GF-D8 (cell line): ENCODE data around the gene STK36.

Experiments
- DNase-seq: peaks from one replicate; lab custom pipeline; 2025; lab: John Stamatoyannopoulos, UW

Gene STK36

DNA sequence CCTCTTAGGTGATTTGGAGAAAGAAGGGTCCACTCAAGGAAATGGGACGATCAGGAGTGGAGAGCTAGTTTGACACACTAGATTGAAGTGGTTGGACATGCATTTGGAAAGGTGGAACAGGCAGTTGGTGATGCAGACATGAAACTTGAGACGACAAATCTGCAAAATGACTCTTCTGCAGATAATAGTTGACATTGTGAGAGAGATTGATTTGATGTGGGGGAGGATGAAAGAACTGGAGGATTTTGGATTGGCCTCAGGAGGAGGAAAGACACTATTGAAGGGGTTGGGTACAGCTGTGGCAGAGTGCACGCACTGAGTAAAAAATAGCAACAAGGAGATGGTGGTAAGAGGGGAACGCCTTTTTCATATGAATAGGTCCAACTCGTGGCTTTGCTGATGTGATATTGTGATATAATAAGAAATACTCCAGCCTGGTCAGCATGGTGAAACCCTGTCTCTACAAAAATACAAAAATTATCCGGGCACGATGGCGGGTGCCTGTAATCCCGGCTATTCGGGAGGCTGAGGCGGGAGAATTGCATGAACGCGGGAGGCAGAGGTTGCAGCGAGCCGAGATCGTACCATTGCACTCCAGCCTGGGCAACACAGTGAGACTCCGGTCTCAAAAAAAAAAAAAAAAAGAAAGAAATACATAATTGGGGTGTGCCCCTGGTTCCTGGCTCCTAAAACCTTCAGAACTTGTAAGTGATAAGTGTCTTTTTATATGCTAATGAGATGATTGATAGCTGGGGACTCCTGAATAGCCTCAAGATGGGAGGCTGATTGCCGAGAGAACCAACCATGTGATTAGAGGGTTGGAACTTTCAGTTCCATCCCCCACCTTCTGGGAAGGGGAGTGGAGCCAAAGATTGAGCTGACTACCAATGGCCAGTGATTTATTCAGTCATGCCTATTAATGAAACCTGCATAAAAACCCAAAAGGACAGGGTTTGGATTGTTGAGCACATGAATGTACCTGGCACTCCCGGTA, 48.5 kb downstream of the STK36 start:
- no peak for DNase-seq

DNA sequence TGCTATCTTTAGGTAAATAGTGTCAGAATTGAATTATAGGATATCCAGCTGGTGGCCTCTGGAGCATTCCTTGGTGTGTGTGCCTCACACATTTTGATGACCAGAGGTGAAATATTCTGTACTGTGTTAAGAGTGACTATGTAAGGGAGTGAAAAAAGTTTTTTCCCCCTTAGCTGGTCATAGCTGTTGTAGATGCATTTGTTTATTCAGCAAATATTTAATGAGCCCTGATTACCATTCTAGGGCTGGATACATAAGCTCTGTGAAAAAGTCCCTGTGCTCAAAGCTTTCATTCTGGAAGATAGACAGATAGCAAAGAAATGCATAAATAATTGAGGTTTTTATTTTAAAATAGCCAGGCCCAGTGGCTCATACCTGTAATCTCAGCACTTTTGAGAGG, 49.6 kb downstream of the STK36 start:
- no peak for DNase-seq

DNA sequence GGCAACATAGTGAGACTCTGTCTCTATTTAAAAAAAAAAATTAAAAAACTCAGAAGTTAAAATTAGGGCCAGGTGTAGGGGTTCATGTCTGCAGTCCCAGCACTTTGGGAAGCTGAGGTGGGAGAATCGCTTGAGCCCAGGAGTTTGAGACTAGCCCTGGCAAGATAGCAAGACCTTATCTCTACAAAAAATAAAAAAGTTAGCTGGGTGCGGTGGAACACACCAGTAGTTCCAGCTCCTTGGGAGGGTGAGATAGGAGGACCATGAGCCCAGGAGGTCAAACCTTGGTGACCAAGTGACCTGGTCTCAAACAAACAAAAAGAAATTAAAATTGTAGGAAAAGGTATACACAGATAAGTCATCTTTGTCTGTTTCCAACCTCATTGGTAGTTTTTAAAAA, 50.0 kb downstream of the STK36 start:
- DNase-seq, result no peak

DNA sequence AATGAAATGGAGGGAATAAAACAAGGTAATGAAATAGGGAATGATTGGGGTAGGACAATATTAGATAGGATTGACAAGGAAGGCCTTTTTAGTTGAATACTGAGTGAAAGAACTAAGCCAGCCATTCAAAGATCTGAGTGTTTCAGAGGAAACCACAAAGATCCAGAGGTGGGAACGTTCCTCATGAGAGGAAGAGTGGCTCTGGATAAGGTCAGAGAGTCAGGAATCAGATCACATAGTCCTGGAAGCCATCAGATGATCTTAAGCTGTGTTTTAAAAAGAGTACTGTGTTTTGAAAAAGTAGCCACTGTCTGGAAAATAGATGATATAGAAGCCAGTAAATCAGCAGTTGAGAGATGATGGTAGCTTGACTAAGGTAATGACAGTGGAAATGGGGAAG, 50.5 kb downstream of the STK36 start:
- no peak for DNase-seq

- peak; percentile 46 for DNase-seq
These were observed 51.2 kb downstream of the STK36 start for GRCh38 chr2:218722876-218723785.

GRCh38 chr2:218726004-218726574, 54.2 kb downstream of the STK36 start:
- no peak for DNase-seq

DNA sequence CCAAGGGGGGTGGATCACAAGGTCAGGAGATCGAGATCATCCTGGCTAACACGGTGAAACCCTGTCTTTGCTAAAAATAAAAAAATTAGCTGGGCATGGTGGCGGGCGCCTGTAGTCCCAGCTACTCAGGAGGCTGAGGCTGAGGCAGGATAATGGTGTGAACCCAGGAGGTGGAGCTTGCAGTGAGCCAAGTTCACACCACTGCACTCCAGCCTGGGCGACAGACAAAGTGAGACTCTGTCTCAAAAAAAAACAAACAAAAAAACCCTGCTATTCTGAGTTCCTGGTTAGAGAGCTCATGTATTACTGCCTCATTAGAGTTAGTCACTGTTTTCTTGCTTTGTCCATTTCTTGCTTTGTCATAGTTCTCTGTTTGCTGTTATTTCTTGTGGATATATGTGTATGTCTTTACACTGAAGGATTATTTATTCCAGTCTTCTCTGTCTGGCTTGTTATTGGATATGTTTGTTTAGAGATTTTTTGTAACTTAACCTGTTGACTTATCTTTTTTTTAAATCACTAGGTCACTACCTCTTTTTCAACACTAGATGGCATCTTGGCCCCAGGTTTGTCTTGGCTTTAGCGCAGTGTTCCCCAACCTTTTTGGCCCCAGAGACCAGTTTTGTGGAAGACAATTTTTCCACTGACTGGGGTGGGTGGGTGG, 55.7 kb downstream of the STK36 start:
- peak; percentile 23 for DNase-seq

DNA sequence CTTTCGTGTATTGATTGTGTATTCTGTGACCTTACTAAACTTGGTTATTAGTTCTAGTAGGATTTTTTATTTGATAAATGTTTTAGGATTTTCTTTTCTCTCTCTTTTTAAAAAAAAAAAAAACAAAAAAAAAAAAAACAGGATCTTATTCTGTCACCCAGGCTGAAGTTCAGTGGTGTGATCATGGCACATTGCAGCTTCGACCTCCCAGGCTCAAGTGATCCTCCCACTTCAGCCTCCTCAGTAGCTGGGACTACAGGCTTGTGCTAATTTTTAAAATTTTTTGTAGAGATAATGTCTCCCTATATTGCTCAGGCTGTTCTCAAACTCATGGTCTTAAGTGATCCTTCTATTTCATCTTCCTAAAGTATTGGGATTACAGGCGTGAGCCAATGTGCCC, 57.8 kb downstream of the STK36 start:
- DNase-seq, result no peak

- no peak for DNase-seq
These were observed 60.3 kb downstream of the STK36 start for GRCh38 chr2:218732052-218732760.

DNA sequence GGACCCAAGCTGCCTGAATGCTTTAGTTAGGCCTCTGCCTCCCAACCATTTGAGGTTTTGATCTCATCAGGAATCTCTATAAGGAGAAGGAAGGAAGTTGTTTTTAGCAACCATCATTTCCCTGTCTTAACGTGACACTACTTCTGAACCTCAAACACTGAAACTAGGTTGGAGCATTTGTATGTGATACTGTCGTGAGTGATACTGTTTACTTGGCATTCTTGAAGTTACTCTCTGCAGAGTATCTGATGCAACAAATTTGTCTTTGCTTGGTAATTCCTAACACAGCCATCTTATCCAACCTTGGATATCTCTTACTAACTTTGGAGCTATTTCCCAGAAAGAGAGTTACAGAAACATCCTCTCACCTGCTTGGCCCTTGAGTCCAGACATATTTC, 60.9 kb downstream of the STK36 start:
- no peak for DNase-seq

DNA sequence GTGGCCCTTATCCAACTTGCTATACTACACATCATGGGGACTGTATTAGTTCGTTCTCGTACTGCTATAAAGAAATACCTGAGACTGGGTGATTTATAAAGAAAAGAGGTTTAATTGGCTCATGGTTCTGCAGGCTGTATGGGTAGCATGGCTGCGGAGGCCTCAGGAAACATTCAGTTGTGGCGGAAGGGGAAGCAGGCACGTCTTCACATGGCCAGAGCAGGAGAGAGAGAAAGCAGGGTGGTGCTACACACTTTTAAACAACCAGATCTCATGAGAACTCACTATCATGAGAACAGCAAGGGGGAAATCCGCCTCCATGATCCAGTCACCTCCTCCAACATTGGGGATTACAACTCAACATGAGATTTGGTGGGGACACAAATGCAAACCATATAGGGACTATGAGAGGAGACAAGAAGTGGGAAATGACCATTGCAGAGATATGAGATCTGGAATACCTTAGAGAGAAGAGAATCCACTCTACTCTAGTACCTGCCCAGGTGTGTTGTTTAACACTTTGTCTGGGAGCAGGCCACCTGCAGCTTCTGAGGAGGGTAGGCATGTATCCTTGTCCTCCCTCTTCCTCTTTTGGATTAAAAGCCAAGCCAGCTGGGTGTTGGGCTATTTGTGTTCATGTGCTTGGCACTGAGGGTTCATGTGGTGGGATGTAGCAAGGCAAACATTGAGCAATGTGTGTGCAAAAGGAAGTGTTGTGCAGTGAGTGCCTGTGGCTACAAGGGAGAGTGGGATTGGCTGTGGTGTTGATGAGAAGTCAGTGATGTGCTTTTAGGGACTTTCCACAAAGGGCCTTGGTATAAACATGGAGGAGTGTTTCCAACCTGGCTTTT, 61.5 kb downstream of the STK36 start:
- peak; percentile 97 for DNase-seq

DNA sequence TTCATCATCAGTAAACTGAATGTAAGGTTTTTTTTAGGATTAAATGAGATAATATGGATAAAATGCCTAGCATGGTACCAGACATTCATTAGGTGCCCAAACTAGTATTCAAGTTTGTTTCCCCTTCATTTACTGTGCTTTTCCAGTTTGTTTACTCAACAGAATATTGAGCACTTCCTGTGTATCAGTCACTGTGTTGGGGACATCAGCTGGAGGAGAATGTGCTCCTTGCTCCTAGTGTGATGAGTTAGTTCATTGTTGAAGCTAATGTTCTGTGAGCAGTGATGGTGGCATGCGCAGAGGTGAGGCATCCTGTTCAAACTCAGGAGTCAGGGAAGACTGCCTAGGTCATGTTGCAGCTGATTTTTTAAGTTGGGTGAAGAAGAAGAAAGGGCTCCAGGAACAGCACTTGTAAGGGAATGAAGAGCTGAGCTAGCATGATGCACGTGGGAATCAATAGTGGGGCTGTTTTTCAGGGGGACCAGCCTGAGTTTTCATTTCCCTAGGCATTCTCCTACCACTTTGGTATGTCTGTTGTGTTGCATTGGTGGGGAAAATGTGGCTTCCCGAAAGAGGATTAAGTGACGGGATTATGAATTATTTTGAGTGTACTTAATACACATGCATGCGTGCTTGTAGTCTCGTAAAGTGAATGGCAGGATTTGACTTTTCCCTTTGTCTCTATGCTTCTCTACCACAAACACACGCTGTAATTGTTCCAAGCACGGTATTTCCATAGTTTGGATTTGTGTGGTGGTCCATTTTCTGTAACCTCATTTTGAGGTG, 62.5 kb downstream of the STK36 start:
- no peak for DNase-seq

- no peak for DNase-seq
These were observed 64.6 kb downstream of the STK36 start for GRCh38 chr2:218736531-218736930.

DNA sequence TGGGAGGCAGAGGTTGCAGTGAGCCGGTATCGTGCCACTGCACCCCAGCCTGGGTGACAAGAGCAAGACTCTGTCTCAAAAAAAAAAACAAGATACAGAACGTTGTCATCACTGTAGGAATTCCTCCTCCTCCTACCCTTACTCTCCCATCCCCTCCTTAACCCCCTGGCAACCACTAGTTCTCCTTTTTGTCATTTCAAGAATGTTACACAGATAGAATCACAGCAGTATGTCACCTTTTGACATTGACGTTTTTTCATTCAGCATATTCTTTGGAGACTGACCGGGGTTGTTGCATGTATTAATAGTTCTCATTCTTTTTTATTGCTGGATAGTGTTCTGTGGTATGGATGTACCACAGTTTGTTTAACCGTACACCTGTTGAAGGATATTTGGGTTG, 71.2 kb downstream of the STK36 start:
- DNase-seq, result no peak

GRCh38 chr2:218744615-218745014, 72.7 kb downstream of the STK36 start:
- no peak for DNase-seq

GRCh38 chr2:218745160-218745558, 73.3 kb downstream of the STK36 start:
- DNase-seq, result peak; percentile 85

DNA sequence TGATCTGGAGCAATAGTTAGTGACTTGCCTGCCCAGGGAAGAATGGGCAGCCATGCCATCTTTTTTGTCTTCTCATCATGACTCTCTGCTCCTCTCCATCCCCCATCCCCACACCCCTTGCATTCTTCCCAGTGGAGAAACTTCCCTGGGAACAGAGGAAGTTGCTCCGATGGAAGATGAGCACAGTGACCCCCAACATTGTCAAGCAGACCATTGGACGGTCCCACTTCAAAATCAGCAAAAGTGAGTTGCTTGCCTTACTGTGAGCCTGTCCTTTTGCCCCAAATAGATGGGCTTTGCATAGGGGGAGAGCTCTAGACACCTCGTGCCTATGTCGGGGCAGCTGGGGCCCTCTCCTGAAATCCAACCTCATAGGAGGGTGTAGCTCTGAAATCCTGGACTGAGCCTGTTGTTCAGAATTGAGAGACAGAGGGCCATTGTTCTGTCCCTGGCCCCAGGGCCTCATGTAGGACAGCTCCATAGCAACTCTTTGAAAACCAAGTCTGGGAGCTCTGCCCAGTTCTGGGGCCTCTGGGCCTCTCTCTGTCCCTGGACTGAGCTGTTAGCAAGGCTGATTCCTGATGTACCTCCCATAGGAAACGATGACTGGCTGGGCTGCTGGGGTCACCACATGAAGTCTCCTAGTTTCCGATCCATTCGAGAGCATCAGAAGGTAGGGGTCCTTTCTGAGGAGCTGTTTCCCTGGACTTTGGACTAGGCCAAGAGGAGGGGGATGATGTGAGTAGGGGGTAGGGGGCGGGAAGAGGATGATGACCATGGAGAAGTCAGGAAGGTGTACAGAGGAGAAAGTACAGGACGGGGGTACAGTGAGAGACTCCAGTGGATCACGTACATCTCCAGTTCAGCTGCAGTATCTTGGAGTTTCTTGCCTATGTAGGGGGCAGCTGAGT, 73.9 kb downstream of the STK36 start:
- no peak for DNase-seq

DNA sequence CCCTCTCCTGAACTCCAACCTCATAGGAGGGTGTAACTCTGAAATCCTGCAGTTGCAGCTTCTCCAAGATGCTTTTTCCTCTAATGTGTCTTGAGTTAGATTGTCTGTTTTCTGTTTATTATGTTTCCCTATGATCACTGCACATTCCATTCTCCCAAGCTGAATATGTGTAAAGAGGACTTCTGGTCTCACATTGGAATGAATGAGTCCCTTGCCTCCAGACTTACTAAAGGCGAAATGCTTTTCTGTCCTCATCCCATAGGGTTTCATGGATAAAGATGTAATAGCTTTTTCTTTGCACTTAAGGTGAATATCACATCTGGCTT, 74.5 kb downstream of the STK36 start:
- DNase-seq, result no peak

GRCh38 chr2:218746960-218747359, 75.1 kb downstream of the STK36 start:
- DNase-seq, result no peak
